GM12872 (cell line): ENCODE results near the gene ZBP1.

Experiments
- TF ChIP-seq, protein P1 (sequence below): IDR thresholded peaks from 3 replicates; pipeline ENCODE4 v1.5.1; 2011; ENCODE audit warnings: low read depth, mild to moderate bottlenecking, low read length, moderate library complexity; ENCODE audit not compliant: insufficient read depth

ZBP1 gene

GRCh38 chr20:57559289-57559634 lies 61.0 kb downstream of the ZBP1 start:
- TF ChIP-seq, protein P1, sequence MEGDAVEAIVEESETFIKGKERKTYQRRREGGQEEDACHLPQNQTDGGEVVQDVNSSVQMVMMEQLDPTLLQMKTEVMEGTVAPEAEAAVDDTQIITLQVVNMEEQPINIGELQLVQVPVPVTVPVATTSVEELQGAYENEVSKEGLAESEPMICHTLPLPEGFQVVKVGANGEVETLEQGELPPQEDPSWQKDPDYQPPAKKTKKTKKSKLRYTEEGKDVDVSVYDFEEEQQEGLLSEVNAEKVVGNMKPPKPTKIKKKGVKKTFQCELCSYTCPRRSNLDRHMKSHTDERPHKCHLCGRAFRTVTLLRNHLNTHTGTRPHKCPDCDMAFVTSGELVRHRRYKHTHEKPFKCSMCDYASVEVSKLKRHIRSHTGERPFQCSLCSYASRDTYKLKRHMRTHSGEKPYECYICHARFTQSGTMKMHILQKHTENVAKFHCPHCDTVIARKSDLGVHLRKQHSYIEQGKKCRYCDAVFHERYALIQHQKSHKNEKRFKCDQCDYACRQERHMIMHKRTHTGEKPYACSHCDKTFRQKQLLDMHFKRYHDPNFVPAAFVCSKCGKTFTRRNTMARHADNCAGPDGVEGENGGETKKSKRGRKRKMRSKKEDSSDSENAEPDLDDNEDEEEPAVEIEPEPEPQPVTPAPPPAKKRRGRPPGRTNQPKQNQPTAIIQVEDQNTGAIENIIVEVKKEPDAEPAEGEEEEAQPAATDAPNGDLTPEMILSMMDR = no peak

GRCh38 chr20:57558614-57559288 lies 61.5 kb downstream of the ZBP1 start:
- TF ChIP-seq, protein P1 = no peak

DNA sequence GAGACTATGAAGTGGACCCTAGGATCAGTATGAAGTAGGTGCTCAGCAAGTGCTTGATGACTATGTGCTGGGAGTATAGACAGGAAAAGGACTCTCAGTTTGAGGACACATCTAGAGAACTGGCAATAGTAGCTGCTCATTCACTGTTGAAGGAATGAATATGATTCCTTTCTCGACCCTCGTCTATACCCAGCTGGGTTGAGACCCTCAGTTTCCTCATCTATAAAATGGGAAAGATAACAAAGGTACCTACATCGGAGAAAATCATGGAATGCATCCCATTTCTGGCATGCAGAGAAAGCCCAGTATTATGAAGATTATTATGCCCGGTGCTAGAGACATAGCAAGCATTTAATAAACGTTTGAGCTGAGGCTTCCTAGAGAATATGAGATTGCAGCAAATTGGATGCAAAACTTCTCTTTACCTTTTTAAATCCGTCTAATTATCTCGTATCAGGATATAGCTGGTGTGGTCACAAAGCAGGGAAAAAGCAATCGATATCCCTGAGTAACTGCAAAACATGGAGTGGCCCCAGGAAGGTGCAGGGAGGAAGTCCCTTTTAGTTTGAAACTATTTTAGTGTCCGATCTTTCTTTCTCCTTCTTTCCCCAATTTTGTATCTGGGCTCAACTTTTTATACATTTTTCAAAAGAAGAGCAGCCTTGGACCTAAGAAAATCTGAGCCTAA lies 62.2 kb downstream of the ZBP1 start:
- TF ChIP-seq, protein P1 = no peak

GRCh38 chr20:57556980-57557274 lies 63.3 kb downstream of the ZBP1 start:
- TF ChIP-seq, protein P1 = no peak

- TF ChIP-seq, protein P1 = no peak
Observed at GRCh38 chr20:57555457-57556184, 64.6 kb downstream of the ZBP1 start.
